H9 (cell line): ENCODE results near the gene SSTR5. TPM values are rescaled to one million over a fixed set of nuclear protein-coding genes. Genes with fewer than 3 reads are reported as not detected.

ENCODE experiments used
- DNase-seq: peaks from one replicate; pipeline ENCODE4 v3.0.0-alpha.2; 2017
- H2AFZ ChIP-seq: one replicate; pipeline ENCODE4 v1.6.1; 2013; ENCODE audit warnings: mild to moderate bottlenecking, low read length, control low read depth, moderate library complexity
- H2AK5ac ChIP-seq: 2 replicates; pipeline ENCODE4 v1.6.1; 2013; ENCODE audit warnings: low read length, control low read depth, mixed read lengths; ENCODE audit not compliant: insufficient read length
- H2BK120ac ChIP-seq: one replicate; pipeline ENCODE4 v1.6.1; 2013; ENCODE audit warnings: low read depth, mild to moderate bottlenecking, low read length, control low read depth, inconsistent platforms; ENCODE audit not compliant: poor library complexity, severe bottlenecking
- H2BK12ac ChIP-seq: 2 replicates; pipeline ENCODE4 v1.6.1; 2013; ENCODE audit warnings: low read length, control low read depth, mixed read lengths, low read depth; ENCODE audit not compliant: insufficient read length
- H2BK15ac ChIP-seq: 2 replicates; pipeline ENCODE4 v1.6.1; 2013; ENCODE audit warnings: low read depth, low read length, control low read depth
- H2BK20ac ChIP-seq: one replicate; pipeline ENCODE4 v1.6.1; 2013; ENCODE audit warnings: low read depth, mild to moderate bottlenecking, low read length, control low read depth, inconsistent platforms; ENCODE audit not compliant: poor library complexity, severe bottlenecking
- H2BK5ac ChIP-seq: 2 replicates; pipeline ENCODE4 v1.6.1; 2013; ENCODE audit warnings: low read length, control low read depth, mixed read lengths; ENCODE audit not compliant: insufficient read length
- H3K14ac ChIP-seq: 2 replicates; pipeline ENCODE4 v1.6.1; 2013; ENCODE audit warnings: low read length, control low read depth; ENCODE audit not compliant: insufficient read depth
- H3K18ac ChIP-seq: 2 replicates; pipeline ENCODE4 v1.6.1; 2013; ENCODE audit warnings: low read depth, mild to moderate bottlenecking, mixed read lengths, low read length, control low read depth; ENCODE audit not compliant: insufficient read length
- H3K23ac ChIP-seq: 2 replicates; pipeline ENCODE4 v1.6.1; 2013; ENCODE audit warnings: low read length, control low read depth, mixed read lengths, low read depth; ENCODE audit not compliant: insufficient read length
- H3K23me2 ChIP-seq: 2 replicates; pipeline ENCODE4 v1.6.1; 2013; ENCODE audit warnings: low read depth, mild to moderate bottlenecking, mixed read lengths, low read length, control low read depth; ENCODE audit not compliant: insufficient read length, poor library complexity, severe bottlenecking
- H3K27ac ChIP-seq: 2 replicates; pipeline ENCODE4 v1.5.1; 2013; ENCODE audit warnings: low read length, control low read depth, mixed read lengths, low read depth; ENCODE audit not compliant: insufficient read length
- H3K27me3 ChIP-seq: 2 replicates; pipeline ENCODE4 v1.6.1; 2013; ENCODE audit warnings: low read length, control low read depth, inconsistent platforms; ENCODE audit not compliant: insufficient read depth
- H3K4ac ChIP-seq: 2 replicates; pipeline ENCODE4 v1.6.1; 2013; ENCODE audit warnings: low read depth, mild to moderate bottlenecking, control low read depth, inconsistent platforms, low read length, moderate library complexity
- H3K4me1 ChIP-seq: 2 replicates; pipeline ENCODE4 v1.6.1; 2013; ENCODE audit warnings: low read length, control low read depth, inconsistent platforms; ENCODE audit not compliant: insufficient read depth
- H3K4me2 ChIP-seq: 2 replicates; pipeline ENCODE4 v1.6.1; 2013; ENCODE audit warnings: low read length, control low read depth, mixed read lengths; ENCODE audit not compliant: insufficient read length, insufficient read depth
- H3K56ac ChIP-seq: 2 replicates; pipeline ENCODE4 v1.6.1; 2013; ENCODE audit warnings: low read depth, mild to moderate bottlenecking, mixed read lengths, low read length, control low read depth; ENCODE audit not compliant: insufficient read length
- H3K79me1 ChIP-seq: 2 replicates; pipeline ENCODE4 v1.6.1; 2013; ENCODE audit warnings: low read depth, mild to moderate bottlenecking, moderate library complexity, low read length, control low read depth, inconsistent platforms; ENCODE audit not compliant: insufficient read depth, poor library complexity, severe bottlenecking
- H3K79me2 ChIP-seq: 2 replicates; pipeline ENCODE4 v1.6.1; 2013; ENCODE audit warnings: low read length, control low read depth, inconsistent platforms; ENCODE audit not compliant: insufficient read depth
- H3K9ac ChIP-seq: 2 replicates; pipeline ENCODE4 v1.6.1; 2013; ENCODE audit warnings: low read length, control low read depth, mixed read lengths; ENCODE audit not compliant: insufficient read length; ENCODE audit errors: extremely low read depth
- H3K9me3 ChIP-seq: one replicate; pipeline ENCODE4 v1.6.1; 2013; ENCODE audit warnings: low read depth, low read length, inconsistent platforms; ENCODE audit not compliant: control insufficient read depth
- H3T11ph ChIP-seq: one replicate; pipeline ENCODE4 v1.6.1; 2013; ENCODE audit warnings: mild to moderate bottlenecking, low read length, control low read depth, inconsistent platforms
- H4K20me1 ChIP-seq: one replicate; pipeline ENCODE4 v1.6.1; 2013; ENCODE audit not compliant: control insufficient read depth, insufficient read length, insufficient read depth
- H4K5ac ChIP-seq: 2 replicates; pipeline ENCODE4 v1.6.1; 2013; ENCODE audit warnings: low read depth, mild to moderate bottlenecking, mixed read lengths, low read length, control low read depth; ENCODE audit not compliant: insufficient read length
- H4K8ac ChIP-seq: replicated peaks from 2 replicates; pipeline ENCODE4 v1.6.1; 2013; ENCODE audit warnings: low read length, control low read depth, mixed read lengths, low read depth; ENCODE audit not compliant: insufficient read length
- H4K91ac ChIP-seq: 2 replicates; pipeline ENCODE4 v1.6.1; 2013; ENCODE audit warnings: low read depth, mild to moderate bottlenecking, moderate library complexity, mixed read lengths, low read length, control low read depth; ENCODE audit not compliant: insufficient read length
- H3K27ac Mint-ChIP-seq, 3 experiments: 2 replicates in 2 of 3; 3 replicates in 1 of 3; pipeline ENCODE4 v1.8.0; 2020 to 2021; ENCODE audit warnings: mixed read lengths in 3 of 3, mild to moderate bottlenecking in 1 of 3, moderate library complexity in 1 of 3
- H3K27me3 Mint-ChIP-seq: 2 replicates; pipeline ENCODE4 v1.8.0; 2021; ENCODE audit warnings: low read depth, mild to moderate bottlenecking, moderate library complexity, mixed read lengths
- H3K36me3 Mint-ChIP-seq, 3 experiments: 2 replicates in 2 of 3; 3 replicates in 1 of 3; pipeline ENCODE4 v1.8.0; 2020 to 2021; ENCODE audit warnings: low read depth in 3 of 3, mixed read lengths in 3 of 3; ENCODE audit not compliant: insufficient read depth in 1 of 3
- H3K4me1 Mint-ChIP-seq, 2 experiments: 2 replicates each; pipeline ENCODE4 v1.8.0; 2020; ENCODE audit warnings: mixed read lengths in 2 of 2
- H3K4me3 Mint-ChIP-seq, 2 experiments: 2 replicates in 1 of 2; 3 replicates in 1 of 2; pipeline ENCODE4 v1.8.0; 2020 to 2021; ENCODE audit warnings: mild to moderate bottlenecking in 2 of 2, mixed read lengths in 2 of 2, moderate library complexity in 1 of 2
- H3K9me3 Mint-ChIP-seq, 2 experiments: 2 replicates in 1 of 2; 3 replicates in 1 of 2; pipeline ENCODE4 v1.8.0; 2020; ENCODE audit warnings: mild to moderate bottlenecking in 2 of 2, mixed read lengths in 2 of 2, moderate library complexity in 1 of 2
- CTCF ChIP-seq: fragments of 200-600 bp; sonication (generic); conservative IDR thresholded peaks from 3 replicates; pipeline ENCODE4 v1.8.0; 2021; ENCODE audit warnings: antibody characterized with exemption, mild to moderate bottlenecking
- WGBS: extraction: QIAGEN DNeasy Blood & Tissue Kit; methylation state at CpG from one replicate; pipeline ENCODE4 v1.1.7; 2013; ENCODE audit warnings: missing lambda C conversion rate, low lambda C conversion rate, mixed read lengths; ENCODE audit not compliant: insufficient read length; ENCODE audit errors: extremely low coverage; 5-methylcytosine and 5-hydroxymethylcytosine counted together
- total RNA-seq: library from RNA; stranded (reverse); gene quantifications from 2 replicates; pipeline ENCODE4 v1.2.1, GENCODE V29; 2021

The SSTR5 gene
- total RNA-seq, 1 experiment from 2014 or later: 0.22 TPM

GRCh38 chr16:1097156-1097555 is 24.6 kb downstream of the SSTR5 start:
- Histone ChIP-seq H3K14ac (no peak overlapping the region), H4K5ac (no peak overlapping the region), H3K9me3 (no peaks in the 10 kb centered on the region), H3K79me1 (no peaks in the 10 kb centered on the region), H3K23me2 (no peaks in the 10 kb centered on the region), H3K4ac (no peak overlapping the region), H4K20me1 (no peaks in the 10 kb centered on the region), H3K79me2 (no peaks in the 10 kb centered on the region), H2BK120ac (no peak overlapping the region), H3K18ac (no peak overlapping the region), H4K8ac (no peak overlapping the region), H3K27ac (no peak overlapping the region), H3K23ac (no peak overlapping the region), H3K4me2 (no peak overlapping the region), H3K27me3 (no peaks in the 10 kb centered on the region), H3K56ac (no peak overlapping the region), H2BK5ac (no peak overlapping the region), H2AFZ (no peak overlapping the region), H3T11ph (no peak overlapping the region), H2BK12ac (no peak overlapping the region), H4K91ac (no peak overlapping the region), H2AK5ac (no peak overlapping the region), H2BK20ac (no peak overlapping the region), H2BK15ac (no peak overlapping the region), H3K9ac (no peak overlapping the region), H3K4me1 (no peaks in the 10 kb centered on the region)
- WGBS: no CpG with 5 or more reads among the region's 18 CpGs
- TF ChIP-seq CTCF: no peak
- DNase-seq: no peak
- peaks cover 0 to 8% of the 10 kb centered on the region in 2 experiments; a peak in 2 of 4 replicates for H3K4me1 Mint-ChIP-seq
- no peak overlapping the region for H3K27ac Mint-ChIP-seq
- H3K9me3 Mint-ChIP-seq: peaks cover 2 to 6% of the 10 kb centered on the region in 2 experiments; a peak in 4 of 5 replicates
- no peak overlapping the region for H3K4me3 Mint-ChIP-seq
- H3K27me3 Mint-ChIP-seq: no peaks in the 10 kb centered on the region; the same call in 1 of the 2 replicates
- peaks cover 0 to 3% (median 1%) of the 10 kb centered on the region in 3 experiments; a peak in 3 of 7 replicates for H3K36me3 Mint-ChIP-seq
